HS-27A (cell line): ENCODE measurements around the gene BID.
"Not testable (repeated sequence)": the region's sequence is repeated elsewhere in the genome, so short reads cannot be mapped to it uniquely, and the experiment has no call there.

Experiments
- DNase-seq: peaks from one replicate; pipeline ENCODE4 v3.0.0-alpha.2; 2012; ENCODE audit warnings: low read depth, missing footprints

BID gene

DNA sequence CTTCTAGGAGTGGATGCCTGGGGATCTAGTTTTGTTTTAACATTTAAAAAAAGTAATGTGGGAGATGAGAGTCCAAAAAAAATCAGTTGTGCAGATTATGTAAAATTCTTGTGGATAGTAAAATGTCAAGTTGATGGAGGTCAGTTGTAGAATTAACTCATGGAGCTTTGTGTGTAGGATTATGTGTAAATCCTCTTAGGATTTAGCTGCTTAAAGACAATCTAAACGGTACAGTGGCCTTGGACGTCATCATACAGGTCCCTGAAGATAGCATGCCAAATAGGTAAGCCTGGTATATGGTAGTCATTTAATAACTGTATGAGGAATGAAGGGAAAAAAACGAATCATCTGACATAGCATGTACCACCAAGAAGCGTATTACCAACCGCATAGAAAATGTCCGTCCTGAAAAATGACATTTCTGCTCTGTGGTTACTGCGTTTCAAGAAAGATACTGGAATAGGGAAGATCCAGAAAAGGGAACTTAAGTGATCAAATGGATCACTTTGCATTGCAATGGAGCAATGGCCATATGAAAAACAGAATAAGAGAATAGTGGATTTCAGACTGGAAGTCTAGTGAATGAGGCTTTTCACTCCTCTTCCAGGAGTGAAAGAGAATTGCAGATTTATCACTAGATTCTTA is 74.5 kb downstream of the BID start:
- DNase-seq: no peak

DNA sequence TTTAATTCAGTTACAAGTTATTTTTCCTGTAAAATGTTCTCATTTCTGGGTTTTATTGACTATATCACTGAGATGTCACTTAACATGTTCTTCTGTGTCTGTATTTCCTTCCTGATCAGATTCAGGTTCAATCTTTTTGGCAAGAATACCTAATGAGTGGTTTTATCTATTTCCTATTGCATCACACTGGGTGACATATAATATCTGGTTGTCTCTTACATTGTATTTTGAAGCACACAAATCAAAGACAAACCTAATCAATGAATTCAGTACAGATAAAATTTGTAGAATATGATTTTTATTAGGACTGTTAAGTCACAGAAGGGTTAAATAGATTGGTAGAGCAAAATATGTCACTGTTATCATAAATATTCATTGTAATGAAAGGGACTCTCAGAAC is 75.3 kb downstream of the BID start:
- DNase-seq: no peak

DNA sequence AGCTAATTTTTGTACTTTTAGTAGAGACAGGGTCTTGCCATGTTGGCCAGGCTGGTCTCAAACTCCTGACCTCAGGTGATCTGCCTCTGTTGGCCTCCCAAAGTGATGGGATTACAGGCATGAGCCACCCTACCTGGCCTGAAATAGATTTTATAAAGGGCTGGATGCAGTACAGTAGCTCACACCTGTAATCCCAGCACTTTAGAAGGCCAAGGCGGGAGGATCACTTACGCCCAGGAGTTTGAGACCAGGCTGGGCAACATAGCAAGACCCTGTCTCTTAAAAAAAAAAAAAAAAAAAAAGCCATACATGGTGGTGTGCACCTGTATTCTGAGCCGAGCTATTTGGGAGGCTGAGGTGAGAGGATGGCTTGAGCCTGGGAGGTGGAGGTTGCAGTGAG is 76.0 kb downstream of the BID start:
- DNase-seq: not testable (repeated sequence)

DNA sequence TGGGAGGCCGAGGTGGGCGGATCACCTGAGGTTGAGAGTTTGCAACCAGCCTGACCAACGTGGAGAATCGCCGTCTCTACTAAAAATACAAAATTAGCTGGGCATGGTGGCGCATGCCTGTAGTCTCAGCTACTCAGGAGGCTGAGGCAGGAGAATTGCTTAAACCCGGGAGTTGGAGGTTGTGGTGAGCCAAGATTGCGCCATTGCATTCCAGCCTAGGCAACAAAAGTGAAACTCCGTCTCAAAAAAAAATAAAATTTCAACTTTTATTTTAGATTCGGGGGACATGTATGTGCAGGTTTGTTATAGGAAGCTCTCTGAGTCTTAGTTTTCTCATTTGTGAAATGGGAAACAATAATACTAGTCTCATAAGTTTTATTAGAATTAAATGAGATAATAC is 77.1 kb downstream of the BID start:
- not testable (repeated sequence) for DNase-seq

DNA sequence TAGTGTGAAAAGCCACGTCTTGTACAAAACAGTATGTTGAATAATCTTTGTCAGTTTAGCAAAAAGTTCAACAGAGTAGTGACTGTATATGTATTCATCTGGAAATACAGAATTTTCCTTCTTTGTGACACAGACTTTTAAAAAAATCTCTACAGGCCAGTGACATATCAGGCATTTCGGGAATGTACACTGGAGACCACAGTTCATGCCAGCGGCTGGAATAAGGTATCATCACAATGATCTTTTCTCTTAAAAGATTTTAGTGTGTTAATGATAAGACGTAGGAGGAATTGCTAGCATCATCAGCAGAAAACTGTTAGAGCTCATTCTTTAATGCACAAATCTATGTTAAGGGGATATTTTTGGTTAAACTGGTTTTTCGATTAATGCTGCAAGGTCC is 78.3 kb downstream of the BID start:
- no peak for DNase-seq

DNA sequence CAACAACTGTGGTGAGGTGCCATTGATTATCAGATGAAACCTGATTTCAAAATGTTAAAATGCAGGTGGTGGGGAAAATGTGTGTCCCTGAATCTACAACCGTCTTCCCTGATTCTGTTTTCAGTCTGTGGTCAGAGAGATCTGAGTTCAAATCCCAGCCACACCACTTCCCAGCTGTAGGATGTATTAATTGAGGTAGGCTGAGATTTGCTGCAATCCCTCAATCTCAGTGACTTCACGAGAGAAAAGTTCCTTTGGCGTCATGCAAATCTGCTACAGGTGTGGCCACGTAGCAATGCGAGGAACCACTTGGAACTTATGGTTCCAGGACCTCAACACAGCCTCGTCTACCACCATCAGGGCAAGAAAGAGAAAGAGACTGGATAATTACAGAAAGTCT is 79.5 kb downstream of the BID start:
- DNase-seq: no peak

DNA sequence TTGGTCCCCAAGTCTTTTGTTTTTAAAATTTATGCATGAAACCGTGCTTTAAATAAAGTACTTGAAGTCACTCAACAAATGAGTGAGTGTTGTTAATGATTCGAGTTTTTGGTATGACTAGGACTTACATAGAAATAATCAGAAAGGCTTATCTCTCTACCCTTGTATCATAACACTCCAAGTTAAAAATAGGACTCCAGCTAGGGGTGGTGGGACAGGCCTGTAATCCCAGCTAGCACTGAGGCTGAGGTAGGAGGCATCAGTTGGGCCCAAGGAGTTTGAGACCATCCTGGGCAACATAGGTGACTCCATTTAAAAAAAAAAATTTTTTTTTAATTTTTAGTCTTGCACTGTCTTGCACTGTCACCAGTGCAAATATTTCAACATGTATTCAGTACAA is 80.1 kb downstream of the BID start:
- DNase-seq: no peak

DNA sequence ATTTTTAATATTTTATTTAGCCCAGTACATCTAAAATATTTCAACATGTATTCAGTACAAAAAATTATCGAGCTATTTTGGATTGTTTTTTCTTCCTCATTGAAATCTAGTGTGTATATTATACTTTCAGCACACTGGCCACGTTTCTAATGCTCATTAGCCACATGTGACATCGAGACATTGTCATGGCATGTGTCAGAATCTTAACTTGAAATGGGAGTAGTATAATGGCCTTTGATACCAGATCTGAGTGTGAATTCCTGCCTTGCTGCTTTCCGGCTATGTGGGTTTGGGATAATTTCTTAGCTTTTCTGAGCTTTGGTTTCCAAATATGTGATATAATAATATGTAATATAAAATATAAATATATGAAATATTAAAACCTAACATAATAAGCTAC is 81.4 kb downstream of the BID start:
- no peak for DNase-seq

DNA sequence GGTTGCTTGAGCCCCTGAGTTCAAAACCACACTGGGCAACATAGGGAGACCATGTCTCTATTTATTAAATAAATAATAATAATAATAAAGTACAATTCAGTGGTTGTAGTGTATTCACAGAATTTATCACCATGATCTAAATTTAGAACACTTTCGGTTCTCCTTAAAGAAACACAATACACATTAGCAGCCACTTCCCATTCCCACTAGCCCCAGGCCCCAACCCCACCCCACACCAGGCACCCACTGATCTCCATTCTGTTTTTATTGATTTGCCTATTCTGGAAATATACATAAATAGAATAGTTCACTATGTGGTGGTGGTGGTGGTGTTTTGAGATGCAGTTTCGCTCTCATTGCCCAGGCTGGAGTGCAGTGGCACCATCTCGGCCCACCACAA is 90.0 kb downstream of the BID start:
- DNase-seq: no peak
